ENCODE data around the gene GPT2. TPM values are rescaled to one million over a fixed set of nuclear protein-coding genes. Genes with fewer than 3 reads are reported as not detected.
A peak's percentile ranks its signal among the peaks of the same experiment; 100 is the strongest.

Gene GPT2
- total RNA-seq, 1 experiment from 2014 or later = 81.8 TPM

GRCh38 chr16:46976550-46976949 is 92.4 kb downstream of the GPT2 start:
- CTCF ChIA-PET = no interaction called here
- Mint-ChIP-seq H3K4me1 (peaks cover 34% of the 10 kb centered on the region), H3K27ac (0 out of 2 replicates have a peak overlapping the region, but pooled peaks have one; percentile 8), H3K4me3 (no peak overlapping the region), H3K27me3 (ENCODE audit: low read depth) (no peaks in the 10 kb centered on the region), H3K36me3 (peaks cover 8% of the 10 kb centered on the region), H3K9me3 (no peaks in the 10 kb centered on the region)
- TF ChIP-seq MXD4 (CRISPR knock-in tag; IDR thresholded peaks at IDR 0.05; ENCODE audit: borderline replicate concordance) = no peak
- peak; percentile 78; the same call in 1 of the 2 replicates for TF ChIP-seq NFE2L1 (CRISPR knock-in tag; IDR thresholded peaks at IDR 0.05)
- no peak for TF ChIP-seq ESRRA (CRISPR knock-in tag; IDR thresholded peaks at IDR 0.05; ENCODE audit: borderline replicate concordance)
- no peak for TF ChIP-seq ZNF512 (CRISPR knock-in tag; IDR thresholded peaks at IDR 0.05; ENCODE audit: borderline replicate concordance)
- POLR2A ChIA-PET = interaction anchor here (0.6 kb wide), 1 partner anchor 189 kb away, joined by 5 read pairs; no protein-coding TSS in a partner anchor
- no peak for DNase-seq (ENCODE audit: low spot score)
- no peak for ATAC-seq

Other genes with a start within 250 kb of the GPT2 start
- gene VPS35, start 195.2 kb upstream of the GPT2 start, total RNA-seq (2021) = 59.2 to 72.1 TPM (median 62.1 TPM) in 3 replicates
- 71.8 to 76.1 TPM (median 71.9 TPM) in 3 replicates for gene ORC6, start 194.7 kb upstream of the GPT2 start, total RNA-seq (2021)
- gene MYLK3, start 136.0 kb upstream of the GPT2 start, total RNA-seq (2021) = 0.30 to 0.79 TPM (median 0.41 TPM) in 3 replicates
- 21.8 to 22.5 TPM (median 22.5 TPM) in 3 replicates for gene C16orf87, start 53.2 kb upstream of the GPT2 start, total RNA-seq (2021)
- gene DNAJA2, start 89.3 kb downstream of the GPT2 start, total RNA-seq (2021) = 101 to 103 TPM (median 102 TPM) in 3 replicates

Measured in WTC11 (cell line).